Activated CD4-positive, CD25-positive, alpha-beta regulatory T cell treated with anti-CD3 and anti-CD28 coated beads, Interleukin-2, amount 50 U/mL, for 72 hours (primary cell): ENCODE results near the gene DDX19B.
A peak's percentile ranks its signal among the peaks of the same experiment; 100 is the strongest.
"Not testable (repeated sequence)": the region's sequence is repeated elsewhere in the genome, so short reads cannot be mapped to it uniquely, and the experiment has no call there.

Source experiments
- DNase-seq: peaks from one replicate; pipeline ENCODE4 v3.0.0; 2021

Gene DDX19B

GRCh38 chr16:70298988-70299938 lies at the start of gene DDX19B:
DDX19B (plus strand) TSS chr16:70299186; CDS start chr16:70299298, 112 bp downstream.
- DNase-seq: peak; percentile 66

GRCh38 chr16:70249697-70250096 lies 49.3 kb upstream of the DDX19B start:
- DNase-seq: not testable (repeated sequence)

DNA sequence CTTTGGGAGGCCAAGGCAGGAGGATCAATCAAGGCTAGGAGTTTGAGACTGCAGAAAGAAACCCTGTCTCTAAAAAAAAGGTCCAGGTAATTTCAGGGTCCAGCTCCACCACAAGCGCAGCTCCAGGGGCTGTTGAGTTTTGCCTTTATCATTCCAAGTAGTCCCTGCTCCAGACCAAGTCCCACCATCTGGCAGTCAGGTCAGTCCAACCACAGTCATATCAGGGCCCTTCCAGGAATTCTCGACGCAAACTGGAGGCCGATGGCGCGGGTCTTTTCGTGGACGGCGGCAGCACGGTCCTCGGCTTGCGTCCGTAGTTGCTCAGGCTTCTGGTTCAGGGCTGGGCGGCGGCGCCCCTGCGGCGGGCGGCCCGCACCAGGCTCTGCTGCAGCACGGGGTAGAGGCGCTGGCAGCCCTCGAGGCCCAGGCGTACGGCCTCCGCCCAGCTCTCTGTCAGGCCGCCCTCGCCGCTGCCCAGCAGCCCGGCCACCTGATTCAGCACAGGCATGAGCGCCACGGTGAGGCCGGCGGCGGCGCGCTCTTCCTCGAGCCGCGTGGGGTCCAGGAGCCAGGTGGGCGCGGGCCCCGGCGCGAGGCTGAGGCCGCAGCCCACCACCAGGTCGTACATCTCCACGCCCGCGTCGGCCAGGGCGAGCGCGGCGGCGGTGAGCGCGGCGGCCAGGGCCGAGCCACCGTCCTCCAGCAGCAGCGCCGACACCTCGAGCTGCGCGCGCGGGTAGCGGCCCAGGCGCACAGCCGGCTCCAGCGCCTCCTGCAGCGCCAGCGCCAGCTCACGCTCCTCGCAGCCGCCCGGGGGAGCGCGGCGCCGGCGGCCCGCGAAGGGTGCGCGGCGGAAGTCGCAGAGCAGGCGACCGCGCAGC lies 48.0 kb upstream of the DDX19B start:
- DNase-seq: peak; percentile 57

GRCh38 chr16:70251629-70252354 lies 47.2 kb upstream of the DDX19B start, which contains the start of gene EXOSC6:
EXOSC6 (minus strand) TSS chr16:70251940; CDS start chr16:70251900, 40 bp downstream.
- peak; percentile 91 for DNase-seq

GRCh38 chr16:70252355-70252988 lies 46.5 kb upstream of the DDX19B start:
- peak; percentile 43 for DNase-seq

- peak; percentile 44 for DNase-seq
These were observed 45.5 kb upstream of the DDX19B start for GRCh38 chr16:70253291-70254106.

- no peak for DNase-seq
These were observed 44.6 kb upstream of the DDX19B start for GRCh38 chr16:70254180-70254964.

DNA sequence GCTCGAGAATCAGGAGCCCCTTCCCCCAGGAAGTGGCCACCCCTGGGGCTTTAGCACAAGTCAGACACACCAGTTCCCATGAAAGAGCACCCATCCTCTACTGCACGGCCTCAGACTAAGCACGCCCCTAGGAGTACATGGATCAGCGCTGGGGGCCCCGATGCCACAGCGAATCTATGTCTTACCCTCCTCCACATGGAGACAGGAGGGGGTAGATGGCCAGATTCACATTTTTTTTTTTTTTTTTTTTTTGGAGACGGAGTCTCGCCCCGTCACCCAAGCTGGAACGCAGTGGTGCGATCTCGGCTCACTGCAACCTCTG lies 44.1 kb upstream of the DDX19B start:
- DNase-seq: no peak

DNA sequence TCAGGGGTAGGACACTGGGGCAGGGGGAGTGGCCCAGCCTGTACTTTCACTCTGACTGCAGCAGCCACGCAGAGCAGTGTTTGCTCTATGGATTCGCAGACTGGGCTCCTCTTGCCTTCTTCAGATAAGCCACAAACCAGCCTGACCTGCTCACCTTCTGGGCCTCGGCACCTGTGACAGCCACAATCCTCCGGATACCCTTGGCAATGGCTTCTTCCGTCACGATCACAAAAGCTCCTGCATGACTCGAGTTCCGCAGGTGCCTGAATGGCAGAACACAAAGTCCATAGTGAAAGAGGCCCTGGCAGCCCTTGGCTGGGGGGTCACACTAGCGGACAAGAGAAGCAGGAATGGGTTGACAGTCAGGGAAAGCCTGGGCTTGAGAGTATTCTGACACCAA lies 43.4 kb upstream of the DDX19B start:
- DNase-seq: no peak

DNA sequence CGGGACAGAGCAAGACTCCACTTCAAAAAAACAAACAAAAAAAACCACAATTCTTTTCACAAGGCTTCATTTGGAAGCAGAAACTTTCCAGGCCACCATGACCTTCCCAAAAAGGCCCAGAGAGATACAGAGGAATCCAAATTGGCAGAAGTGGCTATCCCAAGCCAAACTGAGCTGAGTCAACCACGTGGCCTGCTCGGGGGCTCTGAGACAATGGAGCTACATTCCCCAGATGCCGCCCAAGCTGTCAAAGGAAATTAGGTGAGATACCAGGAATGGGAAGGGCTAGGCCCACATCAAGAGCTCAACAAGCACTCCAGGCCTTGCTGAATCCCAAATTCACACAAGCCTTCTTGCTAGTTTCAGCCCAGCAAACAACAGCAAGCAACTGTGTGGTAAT lies 41.6 kb upstream of the DDX19B start:
- DNase-seq: no peak

DNA sequence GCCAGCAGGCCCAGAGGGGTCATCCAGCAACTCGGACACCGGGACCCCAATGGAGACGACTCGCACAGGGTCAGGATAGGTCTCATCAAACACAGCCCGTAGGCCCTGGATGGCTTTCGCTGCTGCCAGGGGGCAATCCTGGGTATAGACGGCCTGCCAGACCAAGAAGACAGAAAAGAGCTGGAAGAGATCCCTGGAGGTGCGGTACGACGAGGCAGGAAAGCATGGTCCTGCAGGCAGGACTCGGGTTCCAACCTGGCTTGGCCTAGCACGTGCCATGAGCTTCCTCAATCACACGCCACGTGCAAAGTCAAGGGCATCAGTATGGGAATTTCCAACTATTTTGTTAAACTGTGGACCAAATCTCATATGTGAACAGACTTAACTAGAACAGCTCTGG lies 40.9 kb upstream of the DDX19B start:
- no peak for DNase-seq

GRCh38 chr16:70258946-70259345 lies 40.0 kb upstream of the DDX19B start:
- DNase-seq: no peak

DNA sequence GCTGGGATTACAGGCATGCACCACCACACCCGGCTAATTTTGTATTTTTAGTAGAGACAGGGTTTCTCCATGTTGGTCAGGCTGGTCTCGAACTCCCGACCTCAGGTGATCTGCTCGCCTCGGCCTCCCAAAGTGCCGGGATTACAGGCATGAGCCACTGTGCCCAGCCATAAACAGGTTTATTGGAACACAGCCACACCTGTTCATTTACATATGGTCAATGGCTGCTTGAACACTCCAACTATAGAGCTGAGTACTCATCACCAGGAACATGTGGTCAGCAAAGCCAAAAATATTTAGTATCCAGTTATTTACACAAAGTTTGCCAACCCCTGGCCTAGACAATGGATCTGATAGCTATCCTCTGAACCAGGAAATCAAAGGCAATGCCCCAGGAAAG lies 39.1 kb upstream of the DDX19B start:
- DNase-seq: not testable (repeated sequence)

DNA sequence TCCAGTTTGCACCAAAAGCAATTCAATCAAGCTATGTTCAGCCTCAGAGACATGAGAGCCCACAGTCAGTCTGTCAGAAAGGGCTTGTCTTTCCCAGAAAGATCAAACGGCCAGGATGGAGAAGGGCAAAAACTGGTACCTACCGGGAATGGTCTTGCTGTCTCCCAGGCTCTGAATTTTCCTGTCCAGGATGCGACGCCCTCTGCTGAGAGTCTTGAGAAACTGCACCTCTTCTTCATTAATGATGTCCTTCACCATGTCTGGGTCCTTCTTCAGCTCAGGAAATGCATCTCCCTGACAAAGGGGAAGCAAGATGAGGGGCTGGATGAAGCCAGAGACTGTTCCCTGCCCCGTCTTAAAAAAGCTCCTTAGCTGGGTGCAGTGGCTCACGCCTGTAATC lies 31.5 kb upstream of the DDX19B start:
- DNase-seq: no peak

DNA sequence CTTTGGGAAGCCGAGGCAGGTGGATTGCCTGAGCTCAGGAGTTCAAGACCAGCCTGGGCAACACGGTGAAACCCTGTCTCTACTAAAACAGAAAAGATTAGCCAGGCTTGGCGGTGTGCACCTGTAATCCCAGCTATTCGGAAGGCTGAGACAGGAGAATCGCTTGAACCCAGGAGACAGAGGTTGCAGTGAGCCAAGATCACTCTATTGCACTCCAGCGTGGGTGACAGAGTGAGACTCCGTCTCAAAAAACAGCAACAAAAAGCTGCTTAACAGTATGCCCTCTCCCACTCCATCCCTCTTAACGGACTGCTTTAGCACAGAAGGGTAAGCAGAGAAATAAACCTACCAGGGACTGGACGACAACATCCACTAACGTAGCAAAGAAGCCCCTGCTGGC lies 31.1 kb upstream of the DDX19B start:
- DNase-seq: not testable (repeated sequence)

DNA sequence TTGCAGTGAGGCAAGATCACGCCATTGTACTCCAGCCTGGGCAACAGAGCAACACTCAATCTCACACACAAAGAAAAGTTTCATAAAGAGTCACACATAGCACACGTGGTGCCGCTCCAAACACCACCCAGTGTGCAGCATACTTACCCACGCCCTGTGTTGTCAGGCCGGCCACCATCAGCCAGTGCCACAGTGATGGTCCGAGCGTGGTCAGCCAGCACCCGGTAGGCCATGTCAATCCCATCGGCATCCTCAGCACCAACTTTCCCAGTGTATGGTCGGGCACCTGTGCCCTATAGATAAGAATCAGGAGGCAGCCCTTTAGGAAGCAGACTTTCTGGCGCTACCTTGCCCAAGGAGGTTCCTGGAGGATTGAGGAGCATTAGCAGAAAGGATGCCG lies 29.5 kb upstream of the DDX19B start:
- no peak for DNase-seq

DNA sequence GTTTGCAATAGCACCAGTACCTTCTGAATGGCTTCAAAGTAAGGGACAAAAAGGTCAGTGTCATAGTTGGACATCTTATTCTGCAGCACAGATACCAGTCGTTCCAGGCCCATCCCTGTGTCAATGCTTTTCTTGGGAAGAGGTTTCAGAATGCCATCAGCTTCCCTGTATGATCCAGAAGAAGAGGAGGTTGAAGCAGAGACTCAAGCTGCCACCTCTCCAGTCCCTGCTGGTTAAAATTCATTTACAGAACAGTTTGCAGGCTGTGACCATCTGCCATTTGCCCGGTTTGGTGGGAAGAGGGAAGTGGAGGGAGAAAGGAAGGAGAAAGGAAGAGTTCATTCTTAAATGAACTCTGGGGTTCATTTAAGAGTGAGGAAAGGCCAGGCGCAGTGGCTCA lies 28.8 kb upstream of the DDX19B start:
- DNase-seq: no peak

GRCh38 chr16:70271696-70272095 lies 27.3 kb upstream of the DDX19B start:
- DNase-seq: no peak

- no peak for DNase-seq
These were observed 22.6 kb upstream of the DDX19B start for GRCh38 chr16:70276392-70276791.

DNA sequence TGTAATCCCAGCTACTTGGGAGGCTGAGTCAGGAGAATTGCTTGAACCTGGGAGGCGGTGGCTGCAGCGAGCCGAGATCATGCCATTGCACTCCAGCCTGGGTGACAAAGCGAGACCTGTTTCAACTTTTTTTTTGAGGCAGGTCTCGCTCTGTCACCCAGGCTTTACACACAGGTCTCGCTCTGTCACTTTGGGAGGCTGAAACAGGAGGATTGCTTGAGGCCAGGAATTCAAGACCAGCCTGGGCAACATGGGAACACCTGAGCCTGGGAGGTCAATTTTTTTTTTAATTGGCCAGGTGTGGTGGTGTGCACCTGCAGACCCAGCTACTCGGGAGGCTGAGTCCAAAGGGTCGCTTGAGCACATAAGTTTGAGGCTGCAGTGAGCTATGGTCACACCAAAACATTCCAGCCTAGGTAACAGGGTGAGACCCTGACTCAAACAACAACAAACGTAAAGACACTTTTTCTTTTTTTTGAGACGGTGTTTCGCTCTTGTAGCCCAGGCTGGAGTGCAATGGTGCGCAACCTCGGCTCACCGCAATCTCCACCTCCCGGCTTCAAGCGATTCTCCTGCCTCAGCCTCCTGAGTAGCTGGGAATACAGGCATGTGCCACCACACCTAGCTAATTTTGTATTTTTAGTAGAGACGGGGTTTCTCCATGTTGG lies 11.5 kb upstream of the DDX19B start:
- DNase-seq: not testable (repeated sequence)
